ENCODE data around the gene POU6F2.

DNA sequence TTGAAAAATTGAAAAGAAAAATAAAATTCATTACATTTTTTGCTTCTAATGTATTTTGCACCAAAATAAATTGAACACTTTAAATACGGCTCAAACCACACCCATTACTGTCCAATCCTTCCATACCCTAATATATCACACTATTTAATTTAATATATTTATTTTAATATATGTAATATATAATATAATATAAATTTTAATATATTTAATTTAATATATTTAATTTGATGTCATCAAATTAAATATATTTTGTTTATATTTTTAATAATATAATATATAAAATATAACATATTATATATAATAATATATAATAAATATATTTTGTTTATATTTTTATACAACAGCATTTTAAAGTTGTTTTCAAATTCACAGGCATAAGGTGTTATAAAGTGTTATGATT lies 15.7 kb upstream of the POU6F2 start:
- no peak for TF ChIP-seq FOXP1 (CRISPR knock-in tag; IDR thresholded peaks at IDR 0.05; ENCODE audit: borderline replicate concordance)
- TF ChIP-seq SP1 (CRISPR knock-in tag; conservative IDR thresholded peaks at IDR 0.05): no peak
- no peak for TF ChIP-seq NFE2L1 (CRISPR knock-in tag; IDR thresholded peaks at IDR 0.05)
- no peak for TF ChIP-seq KAT7 (CRISPR knock-in tag; IDR thresholded peaks at IDR 0.05; ENCODE audit: borderline replicate concordance)
- TF ChIP-seq, protein P1, sequence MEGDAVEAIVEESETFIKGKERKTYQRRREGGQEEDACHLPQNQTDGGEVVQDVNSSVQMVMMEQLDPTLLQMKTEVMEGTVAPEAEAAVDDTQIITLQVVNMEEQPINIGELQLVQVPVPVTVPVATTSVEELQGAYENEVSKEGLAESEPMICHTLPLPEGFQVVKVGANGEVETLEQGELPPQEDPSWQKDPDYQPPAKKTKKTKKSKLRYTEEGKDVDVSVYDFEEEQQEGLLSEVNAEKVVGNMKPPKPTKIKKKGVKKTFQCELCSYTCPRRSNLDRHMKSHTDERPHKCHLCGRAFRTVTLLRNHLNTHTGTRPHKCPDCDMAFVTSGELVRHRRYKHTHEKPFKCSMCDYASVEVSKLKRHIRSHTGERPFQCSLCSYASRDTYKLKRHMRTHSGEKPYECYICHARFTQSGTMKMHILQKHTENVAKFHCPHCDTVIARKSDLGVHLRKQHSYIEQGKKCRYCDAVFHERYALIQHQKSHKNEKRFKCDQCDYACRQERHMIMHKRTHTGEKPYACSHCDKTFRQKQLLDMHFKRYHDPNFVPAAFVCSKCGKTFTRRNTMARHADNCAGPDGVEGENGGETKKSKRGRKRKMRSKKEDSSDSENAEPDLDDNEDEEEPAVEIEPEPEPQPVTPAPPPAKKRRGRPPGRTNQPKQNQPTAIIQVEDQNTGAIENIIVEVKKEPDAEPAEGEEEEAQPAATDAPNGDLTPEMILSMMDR (IDR thresholded peaks at IDR 0.05): no peak
- TF ChIP-seq NR3C1 (CRISPR knock-in tag; conservative IDR thresholded peaks at IDR 0.05; ENCODE audit: low read depth): no peak
- TF ChIP-seq, protein P2, sequence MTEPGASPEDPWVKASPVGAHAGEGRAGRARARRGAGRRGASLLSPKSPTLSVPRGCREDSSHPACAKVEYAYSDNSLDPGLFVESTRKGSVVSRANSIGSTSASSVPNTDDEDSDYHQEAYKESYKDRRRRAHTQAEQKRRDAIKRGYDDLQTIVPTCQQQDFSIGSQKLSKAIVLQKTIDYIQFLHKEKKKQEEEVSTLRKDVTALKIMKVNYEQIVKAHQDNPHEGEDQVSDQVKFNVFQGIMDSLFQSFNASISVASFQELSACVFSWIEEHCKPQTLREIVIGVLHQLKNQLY (CRISPR knock-in tag; IDR thresholded peaks at IDR 0.05): no peak
